ENCODE data around the gene PRR14.
"Not testable (repeated sequence)": the region's sequence is repeated elsewhere in the genome, so short reads cannot be mapped to it uniquely, and the experiment has no call there.

Gene PRR14

DNA sequence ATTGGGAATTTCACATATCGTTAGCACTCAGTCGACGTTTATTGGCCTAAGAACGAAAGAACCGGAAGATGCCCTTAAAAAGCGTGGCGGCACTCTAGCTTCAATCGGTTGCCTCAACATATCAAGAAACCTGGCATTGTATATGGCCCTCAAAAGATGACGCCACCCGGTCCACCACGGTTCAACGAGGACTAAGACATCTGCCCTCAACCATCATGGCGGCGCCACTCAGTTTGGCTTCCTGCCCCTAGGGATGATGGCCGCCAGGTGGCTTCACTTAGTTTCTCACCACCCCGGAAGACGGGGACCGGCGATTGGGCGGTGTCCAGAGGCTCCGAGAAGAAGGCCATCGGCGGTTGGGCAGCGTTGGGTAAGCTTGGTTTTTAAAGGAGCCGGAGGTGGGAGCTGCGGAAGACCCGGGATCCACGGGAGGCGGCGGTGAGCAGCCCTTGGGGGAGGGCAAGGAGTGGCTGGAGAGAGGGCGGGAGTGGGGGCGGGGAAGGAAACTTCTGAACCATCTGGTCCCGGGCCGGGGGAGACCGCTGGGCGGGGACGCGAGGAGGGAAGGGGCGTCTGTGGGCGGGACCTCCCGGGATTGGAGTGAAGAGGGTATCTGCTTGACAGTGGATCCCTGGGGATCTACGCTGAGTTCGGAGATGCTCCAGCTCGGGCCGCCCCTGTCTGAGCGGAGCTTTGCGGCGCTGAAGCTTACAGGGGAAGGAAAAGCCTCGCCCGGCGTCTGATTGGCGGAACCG, at the start of gene PRR14:
Gene PRR14 (plus strand): TSS at position 592 of the 755 bp plus-strand sequence. CDS start 686 bp downstream, outside the sequence.
- DNase-seq, result peak; percentile 86

- no peak for DNase-seq
Observed at GRCh38 chr16:30601966-30602365, 48.8 kb upstream of the PRR14 start.

- DNase-seq, result no peak
Observed at GRCh38 chr16:30602616-30603277, 48.0 kb upstream of the PRR14 start.

GRCh38 chr16:30603945-30604315, 46.8 kb upstream of the PRR14 start:
- DNase-seq, result no peak

- no peak for DNase-seq
Observed at GRCh38 chr16:30604316-30604947, 46.3 kb upstream of the PRR14 start.

DNA sequence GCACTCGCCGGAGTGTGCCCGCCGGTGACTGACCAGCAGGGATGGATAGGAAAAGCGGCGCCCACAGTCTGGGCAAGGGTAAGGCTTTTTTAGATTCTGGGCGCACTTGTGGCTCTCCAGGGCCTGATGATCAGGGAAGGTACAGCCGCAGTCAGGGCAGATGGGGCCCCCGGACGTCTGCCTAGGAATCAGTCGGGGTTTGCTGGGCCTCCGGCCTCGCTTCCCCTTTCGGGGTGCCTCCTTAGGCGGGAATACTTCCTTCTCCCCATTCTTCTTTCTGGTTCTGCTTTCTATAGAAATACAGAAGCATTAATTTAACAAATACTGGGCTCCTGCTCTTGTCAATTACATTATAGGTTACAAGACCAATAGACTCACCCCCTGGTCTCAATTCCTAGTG, 45.6 kb upstream of the PRR14 start:
- no peak for DNase-seq

DNA sequence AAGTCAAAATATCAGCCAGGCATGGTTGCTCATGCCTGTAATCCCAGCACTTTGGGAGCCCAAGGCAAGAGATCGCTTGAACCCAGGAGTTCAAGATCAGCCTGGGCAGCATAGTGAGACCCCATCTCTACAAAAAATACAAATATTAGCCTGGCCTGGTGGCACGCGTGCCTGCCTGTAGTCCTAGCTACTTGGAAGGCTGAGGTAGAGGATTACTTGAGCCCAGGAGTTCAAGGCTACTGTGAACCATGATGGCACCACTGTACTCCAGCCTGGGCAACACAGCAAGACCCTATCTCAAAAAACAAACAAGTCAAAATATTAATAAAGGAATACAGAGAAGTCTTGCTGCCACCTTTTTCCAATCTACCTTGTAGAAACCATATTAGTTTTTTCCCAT, 44.8 kb upstream of the PRR14 start:
- DNase-seq, result no peak

DNA sequence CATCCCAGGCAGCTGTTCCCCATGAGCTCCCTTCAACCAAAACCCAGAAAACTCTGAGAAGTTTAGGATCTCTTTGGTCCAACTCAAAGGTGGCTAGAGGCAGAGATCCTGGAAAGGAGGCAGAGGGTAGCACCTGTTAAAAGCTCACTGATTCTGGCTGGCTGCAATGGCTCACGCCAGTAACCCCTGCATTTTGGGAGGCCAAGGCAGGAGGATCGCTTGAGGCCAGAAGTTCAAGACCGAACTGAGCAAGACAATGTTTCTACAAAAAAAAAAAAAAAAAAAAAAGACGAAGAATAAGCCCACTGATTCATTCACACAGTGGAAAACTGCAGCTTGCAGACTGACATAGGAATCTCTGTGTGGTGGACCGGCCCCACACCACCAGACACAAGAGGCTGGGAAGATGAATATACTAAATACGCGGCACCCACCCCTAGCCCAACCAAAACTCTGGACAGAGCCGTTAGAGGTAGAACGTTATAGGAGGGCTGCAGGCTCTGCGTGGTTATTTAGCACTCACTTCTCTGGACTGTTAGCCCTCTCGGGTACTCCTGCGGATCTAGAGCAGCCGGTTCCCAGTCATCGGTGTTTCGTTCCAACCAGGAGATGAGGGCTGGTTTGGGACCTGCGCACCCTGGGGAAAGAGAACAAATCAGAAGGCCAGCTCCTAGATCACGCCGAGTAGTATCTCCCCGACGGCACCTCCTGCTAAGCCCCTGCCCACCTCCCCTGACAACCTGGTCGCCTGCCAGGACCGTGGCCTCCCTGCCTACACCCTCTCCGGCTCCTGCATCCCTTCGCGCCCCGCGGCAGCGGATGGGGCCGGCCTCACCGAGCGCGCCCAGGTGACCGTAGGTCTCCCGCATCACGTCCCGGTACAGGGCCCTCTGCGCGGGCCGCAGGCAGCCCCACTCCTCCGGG, 41.5 kb upstream of the PRR14 start:
- DNase-seq, result no peak

DNA sequence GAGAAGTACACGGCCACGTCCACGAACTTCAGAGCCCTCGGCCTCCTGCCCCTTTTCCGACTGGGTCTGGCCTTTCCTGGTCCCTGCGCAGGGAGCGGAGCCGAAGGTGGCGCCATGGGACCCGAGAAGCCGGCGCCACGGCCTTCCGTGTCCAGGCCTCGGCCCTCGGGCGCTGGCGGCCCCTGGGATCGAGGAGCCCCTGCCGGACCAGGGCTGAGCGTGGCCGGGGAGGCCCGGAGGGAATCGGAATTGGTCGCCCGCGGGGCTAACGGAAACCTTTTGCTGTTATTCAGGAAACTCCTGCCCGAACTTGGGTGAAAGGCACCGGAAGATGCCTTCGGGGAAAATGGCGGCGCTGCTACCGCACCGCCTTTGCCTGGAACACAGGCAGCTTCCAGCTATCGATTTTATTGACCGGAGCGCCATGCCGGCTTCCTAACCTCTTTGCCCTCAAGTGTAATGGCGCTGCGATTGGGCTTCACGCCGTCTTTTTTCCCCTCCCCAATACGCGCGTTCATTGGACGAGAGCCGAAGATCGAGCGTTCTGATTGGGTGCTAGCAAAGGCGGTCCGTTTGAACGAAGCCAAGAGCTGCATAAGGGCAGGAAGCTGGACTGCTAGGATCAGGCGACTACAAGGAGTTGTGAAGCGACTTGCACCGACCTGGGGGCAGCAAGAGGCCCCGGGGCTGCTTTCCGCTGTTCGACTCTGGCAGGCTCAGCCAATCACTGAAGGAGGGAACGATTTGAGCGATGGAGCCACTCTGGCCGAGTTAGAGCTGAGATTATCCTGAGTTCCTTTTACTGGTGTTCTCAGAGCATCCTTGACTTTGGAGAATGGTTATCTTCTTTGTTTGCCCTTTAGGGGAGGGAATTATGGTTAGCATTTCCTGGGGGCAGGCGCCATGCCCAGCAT, 40.6 kb upstream of the PRR14 start, which contains the start of gene ZNF689:
Gene ZNF689 (minus strand): TSS at position 464 of the 914 bp plus-strand sequence. CDS start 348 bp downstream, at position 116.
- DNase-seq, result peak; percentile 84

DNA sequence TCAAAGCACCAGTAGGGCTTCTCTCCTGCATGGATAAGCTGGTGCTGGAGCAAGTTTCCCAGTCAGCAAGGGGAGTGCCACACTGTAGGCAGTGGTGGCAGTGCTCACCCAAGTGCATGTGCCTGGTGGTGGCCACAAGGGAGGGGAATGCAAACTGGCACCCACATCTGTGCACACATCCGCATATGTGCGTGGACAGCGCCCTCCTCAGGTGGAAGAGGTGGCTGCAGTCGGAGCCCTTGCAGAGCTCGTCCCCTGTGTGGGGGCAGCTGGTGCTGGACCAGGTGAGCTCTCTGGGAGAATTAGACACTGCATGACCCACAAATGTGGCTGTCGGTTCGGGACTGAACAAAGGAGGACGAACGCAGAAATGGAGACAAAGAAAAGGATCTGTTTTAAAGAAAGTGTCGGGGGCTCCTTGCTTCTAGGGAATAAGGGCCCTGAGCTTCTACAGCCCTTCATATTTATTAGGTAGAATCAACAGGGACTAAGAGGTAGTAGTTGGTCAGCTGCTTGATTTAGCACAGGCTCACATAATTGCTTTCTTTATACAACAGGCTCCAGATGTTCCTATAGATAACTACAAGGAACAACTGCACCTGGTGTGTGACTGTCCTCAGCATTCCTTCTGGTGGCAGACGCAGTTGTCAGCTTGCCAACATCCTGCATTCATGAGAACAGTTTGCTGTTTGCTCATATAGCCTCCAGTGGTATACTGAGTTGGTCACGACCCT, 35.2 kb upstream of the PRR14 start:
- no peak for DNase-seq

DNA sequence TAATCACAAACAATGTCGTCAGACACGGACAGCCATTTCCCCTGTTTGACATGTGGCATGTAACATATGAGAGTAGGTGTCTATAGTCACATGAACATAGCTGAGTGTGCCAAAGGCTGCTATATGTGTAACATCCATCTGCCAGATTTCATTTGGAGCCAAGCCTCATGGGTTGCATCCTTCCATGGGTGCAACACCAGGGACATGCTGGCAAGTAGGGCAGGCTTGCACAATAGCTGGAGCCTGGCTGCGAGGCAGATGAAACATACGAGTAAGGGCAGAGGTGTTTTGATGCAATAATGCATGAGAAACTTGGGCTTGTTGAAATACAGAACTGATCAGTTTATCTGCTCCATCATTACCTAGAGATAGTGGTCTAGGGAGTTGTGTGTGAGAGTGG, 31.6 kb upstream of the PRR14 start:
- no peak for DNase-seq

DNA sequence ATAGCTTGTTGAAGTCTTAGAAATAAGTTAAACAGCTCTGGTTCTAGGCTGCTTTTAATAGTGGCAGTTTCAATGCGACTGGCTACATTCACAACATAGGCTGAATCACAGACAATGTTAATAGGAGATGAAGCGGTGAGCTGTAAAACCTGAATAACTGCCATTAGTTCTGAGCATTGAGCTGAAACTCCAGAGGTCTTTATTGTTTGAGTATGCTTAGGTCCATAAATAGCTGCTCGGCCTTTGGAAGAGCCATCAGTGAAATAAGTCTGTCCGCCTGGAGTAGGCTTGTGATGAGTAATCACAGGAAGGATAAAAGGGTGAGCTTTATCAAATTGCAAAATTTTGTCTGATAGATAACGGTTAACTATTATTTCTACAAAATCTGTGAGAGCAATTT, 31.1 kb upstream of the PRR14 start:
- DNase-seq, result no peak

- no peak for DNase-seq
Observed at GRCh38 chr16:30620169-30620568, 30.6 kb upstream of the PRR14 start.

DNA sequence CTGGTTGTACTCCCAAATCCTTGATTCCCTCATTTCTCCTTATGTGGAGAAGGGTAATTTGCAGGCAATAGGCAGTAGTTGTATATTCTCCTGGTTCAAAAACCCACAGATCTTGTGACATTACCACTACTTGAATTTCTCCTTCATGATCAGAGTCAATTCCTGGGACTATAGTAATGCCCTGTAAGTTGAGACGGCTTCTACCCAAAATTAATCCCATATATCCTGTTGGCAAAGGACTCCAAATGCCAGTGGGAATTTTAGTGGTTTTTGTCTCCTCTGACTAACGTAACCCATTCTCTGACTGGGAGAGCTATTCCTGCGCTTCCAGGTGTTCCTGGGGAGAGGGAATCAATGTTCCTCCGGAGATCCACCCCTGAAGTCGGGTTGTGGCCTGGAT, 29.0 kb upstream of the PRR14 start:
- DNase-seq, result no peak

- DNase-seq, result no peak
Observed at GRCh38 chr16:30622455-30623032, 28.2 kb upstream of the PRR14 start.

DNA sequence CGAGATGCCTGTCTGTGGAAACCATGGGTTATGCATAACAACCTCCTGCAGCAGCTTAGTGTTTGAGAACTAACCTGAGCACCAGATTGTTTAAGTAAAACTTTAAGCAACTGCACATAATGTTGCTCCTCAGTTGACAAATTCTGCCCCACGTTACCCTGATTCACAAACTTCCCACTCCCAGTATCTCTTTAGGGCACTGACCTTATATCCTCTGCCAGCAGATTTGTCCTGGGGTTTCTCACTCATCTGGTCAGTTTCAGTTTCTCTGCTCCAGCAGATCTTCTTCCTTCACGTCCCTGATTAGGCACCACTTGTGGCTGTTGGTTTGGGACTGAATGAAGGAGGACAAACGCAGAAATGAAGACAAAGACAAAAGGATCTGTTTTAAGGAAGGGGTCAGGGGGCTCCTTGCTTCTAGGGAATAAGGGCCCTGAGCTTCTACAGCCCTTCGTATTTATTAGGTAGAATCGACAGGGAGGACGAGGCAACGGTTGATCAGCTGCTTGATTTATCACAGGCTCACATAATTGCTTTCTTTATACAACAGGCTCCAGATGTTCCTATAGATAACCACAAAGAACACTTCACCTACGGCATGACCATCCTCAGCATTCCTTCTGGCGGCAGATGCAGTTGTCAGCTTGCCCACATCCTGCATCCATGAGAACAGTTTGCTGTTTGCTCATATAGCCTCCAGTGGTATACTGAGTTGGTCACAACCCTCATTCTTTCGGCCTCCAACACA, 27.1 kb upstream of the PRR14 start:
- DNase-seq, result no peak

- no peak for DNase-seq
Observed at GRCh38 chr16:30626236-30626635, 24.5 kb upstream of the PRR14 start.

GRCh38 chr16:30628628-30629540, 21.9 kb upstream of the PRR14 start:
- DNase-seq, result no peak

DNA sequence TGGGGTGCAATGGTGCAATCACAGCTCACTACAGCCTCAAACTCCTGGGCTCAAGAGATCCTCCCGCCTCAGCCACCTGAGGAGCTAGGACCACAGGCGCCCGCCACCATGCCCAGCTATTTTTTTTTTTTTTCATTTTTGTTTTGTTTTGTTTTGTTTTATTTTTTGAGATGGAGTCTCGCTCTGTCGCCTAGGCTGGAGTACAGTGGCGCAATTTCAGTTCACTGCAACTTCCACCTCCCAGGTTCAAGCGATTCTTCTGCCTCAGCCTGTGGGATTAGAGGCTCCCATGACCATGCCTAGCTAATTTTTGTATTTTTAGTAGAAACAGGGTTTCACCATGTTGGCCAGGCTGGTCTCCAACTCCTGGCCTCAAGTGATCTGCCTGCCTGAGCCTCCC, 18.3 kb upstream of the PRR14 start:
- not testable (repeated sequence) for DNase-seq
